HG03039 (cell line): ENCODE data around the gene ACTL8.

Source experiments
- ATAC-seq: cut with Tn5 transposase; IDR thresholded peaks from one replicate; pipeline ENCODE4 v1.9.1; 2021; ENCODE audit warnings: mild to moderate bottlenecking, moderate library complexity; ENCODE audit not compliant: unreplicated experiment

ACTL8 gene

DNA sequence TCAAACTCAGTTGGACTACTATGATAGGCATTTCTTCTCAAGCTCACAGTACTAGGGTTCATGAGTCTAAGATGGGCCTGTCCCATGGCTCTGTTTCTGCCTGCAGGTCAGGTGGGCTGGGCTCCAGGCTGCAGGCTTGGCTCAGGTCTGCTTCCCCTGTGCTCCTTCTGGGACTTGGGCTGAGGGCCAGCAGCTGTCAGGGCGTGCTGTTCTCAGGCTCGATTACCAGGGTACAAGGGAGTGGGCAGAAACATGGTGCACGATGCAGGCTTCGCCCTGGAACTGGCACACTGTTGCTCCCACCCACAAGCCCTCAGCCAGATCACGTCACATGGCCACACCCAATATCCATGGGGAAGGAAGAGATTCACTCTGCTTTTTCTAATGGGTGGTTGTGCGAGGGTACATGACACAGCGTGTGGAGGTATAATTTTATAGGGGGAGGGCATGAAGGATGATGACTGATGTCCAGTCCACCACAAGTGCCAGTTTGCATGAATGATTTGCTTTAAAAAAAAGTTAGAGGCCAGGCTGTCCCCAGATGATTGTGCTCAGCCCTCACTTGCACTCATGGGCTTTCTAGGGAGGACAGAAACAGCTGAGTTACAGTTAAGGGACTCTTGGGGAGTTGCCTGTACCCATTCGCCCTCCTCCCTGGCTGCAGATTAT is 118.0 kb downstream of the ACTL8 start:
- ATAC-seq, result no peak

DNA sequence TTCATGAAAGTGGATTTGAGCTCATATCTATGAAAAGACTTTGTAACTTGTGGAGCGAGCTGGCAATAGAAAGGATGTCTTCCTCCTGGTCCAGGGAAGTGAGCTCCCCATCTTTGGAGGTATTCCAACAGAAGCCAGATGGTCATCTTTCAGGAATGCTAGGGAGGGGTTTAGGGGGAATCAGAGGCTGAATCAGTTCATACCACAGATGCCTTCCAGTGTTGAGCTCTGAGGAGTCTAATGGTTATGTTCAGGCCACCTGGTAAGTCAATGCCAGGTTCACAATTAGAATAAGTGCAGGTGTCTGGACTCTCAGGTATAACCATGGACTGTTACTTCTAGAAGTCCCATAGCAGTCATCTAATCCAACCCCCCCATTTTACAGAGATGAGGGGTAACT is 119.1 kb downstream of the ACTL8 start:
- no peak for ATAC-seq

DNA sequence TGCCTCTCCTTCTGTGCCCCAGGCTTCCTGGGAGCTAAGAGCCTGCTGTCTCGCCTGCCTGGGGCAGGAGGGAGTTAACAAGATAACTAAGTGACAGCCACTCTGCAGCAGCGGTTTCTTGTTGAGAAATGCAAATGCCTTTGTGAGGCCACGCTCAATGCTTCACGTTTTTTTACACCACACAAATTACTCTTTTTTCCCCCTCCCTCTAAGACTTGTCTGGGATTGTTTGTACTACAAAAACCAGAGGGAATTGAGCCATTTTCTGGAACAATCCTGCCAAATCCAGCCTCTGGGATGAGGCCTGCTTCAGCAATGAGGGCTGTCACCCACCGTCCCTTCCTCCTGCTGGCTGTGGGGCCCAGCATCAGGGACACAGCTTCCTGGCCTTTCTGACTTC is 119.6 kb downstream of the ACTL8 start:
- ATAC-seq, result no peak

DNA sequence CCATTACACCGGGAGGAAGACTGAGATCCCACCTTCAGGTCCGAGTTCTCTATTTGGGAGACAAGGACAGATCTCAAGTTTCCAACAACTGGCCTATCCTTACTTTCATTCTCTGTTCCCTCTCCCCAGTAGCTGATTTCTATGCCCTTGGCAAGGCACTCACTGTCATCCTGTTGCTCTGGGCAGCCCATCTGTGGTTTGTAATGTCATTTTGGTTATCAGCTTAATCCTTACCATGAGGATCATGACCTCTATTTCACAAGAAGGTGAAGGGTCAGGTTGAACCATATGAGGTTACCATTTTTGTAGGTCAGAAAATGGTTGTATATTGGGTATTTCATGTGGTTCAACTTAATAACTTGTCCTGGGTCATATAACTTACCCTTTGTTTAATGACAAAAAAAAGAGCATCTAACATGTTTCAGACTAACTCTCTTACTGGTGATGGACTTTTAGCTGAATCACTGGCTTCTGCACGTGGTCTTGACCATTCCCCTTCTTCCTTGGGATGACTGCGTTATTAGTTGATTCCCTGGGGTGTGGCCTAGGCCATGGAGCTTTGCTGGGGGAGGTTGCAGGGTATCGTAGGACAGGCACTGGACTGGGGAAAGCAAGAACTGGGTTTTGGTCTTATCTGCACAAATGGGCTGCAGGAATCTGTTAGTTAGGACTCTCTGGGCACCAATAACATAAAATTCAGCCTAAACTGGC is 120.2 kb downstream of the ACTL8 start:
- ATAC-seq, result no peak

DNA sequence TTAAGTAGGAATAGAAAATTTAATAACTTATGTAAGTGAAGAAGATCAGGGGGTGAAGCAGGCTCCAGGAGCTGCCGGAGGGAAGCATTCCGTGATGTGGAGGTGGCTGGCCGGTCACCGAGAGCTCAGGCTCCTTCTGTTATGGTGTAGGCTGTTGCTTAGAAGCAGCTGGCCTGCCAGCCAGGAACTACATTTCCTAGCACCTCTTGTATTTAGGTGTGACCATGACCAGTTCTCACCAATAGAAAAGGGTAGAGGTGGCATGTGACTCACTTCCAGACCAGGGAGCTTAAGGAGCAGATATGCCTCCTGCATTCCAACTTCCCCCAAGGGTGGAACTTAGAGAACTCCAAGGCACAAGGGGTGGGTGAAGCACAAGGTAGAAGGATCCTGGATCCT is 120.7 kb downstream of the ACTL8 start:
- ATAC-seq, result no peak
